ENCODE results near the gene SORCS2. TPM values are rescaled to one million over a fixed set of nuclear protein-coding genes. Genes with fewer than 3 reads are reported as not detected.

SORCS2 gene
- total and polyA plus RNA-seq, 2 of the 4 experiments (the other 2 are of a cell fraction) = 0.36 to 0.62 TPM

- H2AK9ac ChIP-seq (replicated peaks; ENCODE audit: low read depth, low read length, poor library complexity) = no peak overlapping the region
- no peak overlapping the region for H3K4me2 ChIP-seq (ENCODE audit: low read depth, low read length)
- no peak overlapping the region for H4K91ac ChIP-seq (ENCODE audit: insufficient read depth, low read depth, low read length)
- BruUV-seq (replicated peaks) = no TSS peak
- no peak overlapping the region for H2AK5ac ChIP-seq (ENCODE audit: low read depth, low read length)
- no peak overlapping the region for H3K14ac ChIP-seq (replicated peaks; ENCODE audit: low read depth, low read length)
- no peaks in the 10 kb centered on the region for H3K9me3 ChIP-seq (ENCODE audit: control insufficient read depth, insufficient read depth, low read length)
- no peaks in the 10 kb centered on the region for H3K36me3 ChIP-seq (ENCODE audit: control insufficient read depth, insufficient read depth, low read length)
- DNase-seq = no peak
- no peaks in the 10 kb centered on the region for H3K4me1 ChIP-seq (ENCODE audit: control insufficient read depth, insufficient read depth, low read length)
- no peak overlapping the region for H3K23ac ChIP-seq (ENCODE audit: low read depth, low read length)
- WGBS, 2 experiments (ENCODE audit: extremely low coverage in 2 of 2, insufficient read length in 1 of 2) = no CpG with 5 or more reads among the region's 8 CpGs
- CTCF ChIA-PET = no interaction called here
- no peak overlapping the region for H2BK120ac ChIP-seq (ENCODE audit: low read depth, low read length)
- H3K18ac ChIP-seq (ENCODE audit: low read depth, low read length) = no peak overlapping the region
- H3K9ac ChIP-seq (ENCODE audit: low read depth, low read length) = no peak overlapping the region
- in situ Hi-C loops (cut with MboI; ENCODE audit: low sequenced_read_pairs) (no loop called here), intact Hi-C loops (cut with micrococcal nuclease) (no loop called here), dilution Hi-C loops (cut with HindIII; ENCODE audit: low sequenced_read_pairs, unreplicated experiment) (no loop called here)
- H3K4ac ChIP-seq (ENCODE audit: low read depth, low read length) = no peak overlapping the region
- H2BK15ac ChIP-seq (ENCODE audit: low read depth, low read length) = no peak overlapping the region
- H2BK20ac ChIP-seq (ENCODE audit: low read depth, low read length) = no peak overlapping the region
- H3K4me3 ChIP-seq (ENCODE audit: insufficient read depth, low read depth, low read length) = no peak overlapping the region
- H3K9me1 ChIP-seq (ENCODE audit: insufficient read depth, low read length) = peaks cover 4% of the 10 kb centered on the region; the same call in 1 of the 2 replicates
- no peak overlapping the region for H3K27ac ChIP-seq (ENCODE audit: insufficient read depth, low read length)
- H4K20me1 ChIP-seq (ENCODE audit: insufficient read depth, low read length) = no peaks in the 10 kb centered on the region
- H3K79me1 ChIP-seq (ENCODE audit: low read depth in 1 of 2, low read length in 2 of 2) = no peaks in the 10 kb centered on the region
- no peak overlapping the region for H3K56ac ChIP-seq (ENCODE audit: extremely low read depth, insufficient read depth, low read length)
- no peak overlapping the region for H4K5ac ChIP-seq (ENCODE audit: low read depth, low read length)
- no peak for TF ChIP-seq MAFK (IDR thresholded peaks at IDR 0.05; ENCODE audit: low read depth, low read length)
- TF ChIP-seq POLR2A (IDR thresholded peaks at IDR 0.05; ENCODE audit: low read depth, low read length) = no peak
- no peak for TF ChIP-seq RAD21 (IDR thresholded peaks at IDR 0.05; ENCODE audit: low read length)
- no peak for TF ChIP-seq NFE2L2 (IDR thresholded peaks at IDR 0.05; ENCODE audit: low read depth, low read length)
- no peak for TF ChIP-seq RFX5 (IDR thresholded peaks at IDR 0.05; ENCODE audit: low read depth, low read length)
- no peak for TF ChIP-seq BHLHE40 (IDR thresholded peaks at IDR 0.05; ENCODE audit: low read depth, low read length)
- H2AFZ ChIP-seq (replicated peaks; ENCODE audit: low read length, poor library complexity) = no peak overlapping the region
- H3K27me3 ChIP-seq (ENCODE audit: control insufficient read depth, insufficient read depth, low read length) = peaks cover 54% of the 10 kb centered on the region
- no peak overlapping the region for H4K8ac ChIP-seq (ENCODE audit: low read depth in 2 of 2, low read length in 2 of 2)
- POLR2A ChIA-PET (ENCODE audit: unreplicated experiment) = no interaction called here
- ATAC-seq (ENCODE audit: low read depth) = no peak
- no peak overlapping the region for H2BK5ac ChIP-seq (ENCODE audit: low read depth, low read length, poor library complexity, severe bottlenecking)
Measured at GRCh38 chr4:7311205-7311604, 118.9 kb downstream of the SORCS2 start.
